Neural cell (in vitro differentiated cells): ENCODE data around the gene KIF16B. TPM values are rescaled to one million over a fixed set of nuclear protein-coding genes. Genes with fewer than 3 reads are reported as not detected.

Experiments
- H2AFZ ChIP-seq: fragments of 200-600, 300-800 bp; sonication (generic), shearing (Covaris generic); 2 replicates; pipeline ENCODE4 v1.6.0; 2014; ENCODE audit warnings: low read depth, mild to moderate bottlenecking, antibody characterized with exemption, low read length, moderate library complexity
- H3F3A ChIP-seq: fragments of 200-600 bp; shearing (Covaris generic); 2 replicates; pipeline ENCODE4 v1.6.1; 2016; ENCODE audit warnings: mild to moderate bottlenecking, moderate library complexity, mixed read lengths, antibody characterized with exemption, low read length; ENCODE audit not compliant: insufficient read depth, poor library complexity, severe bottlenecking
- H3K27ac ChIP-seq: fragments of 200-600, 300-800 bp; sonication (generic), shearing (Covaris generic); 2 replicates; pipeline ENCODE4 v1.5.1; 2014; ENCODE audit warnings: mild to moderate bottlenecking, low read length, moderate library complexity
- H3K27me3 ChIP-seq: fragments of 300-800, 200-600 bp; sonication (generic), shearing (Covaris generic); 2 replicates; pipeline ENCODE4 v1.6.0; 2014; ENCODE audit warnings: mild to moderate bottlenecking, low read depth, low read length, moderate library complexity; ENCODE audit not compliant: insufficient read depth
- H3K36me3 ChIP-seq: fragments of 300-800, 200-600 bp; sonication (generic), shearing (Covaris generic); 2 replicates; pipeline ENCODE4 v1.5.1; 2014; ENCODE audit warnings: mild to moderate bottlenecking, antibody characterized with exemption, low read length, moderate library complexity; ENCODE audit not compliant: insufficient read depth
- H3K4me2 ChIP-seq: fragments of 300-800, 200-600 bp; sonication (generic), shearing (Covaris generic); 2 replicates; pipeline ENCODE4 v1.6.0; 2014; ENCODE audit warnings: mild to moderate bottlenecking, low read length
- H3K4me3 ChIP-seq: fragments of 300-800, 200-600 bp; sonication (generic), shearing (Covaris generic); 2 replicates; pipeline ENCODE4 v1.5.1; 2014; ENCODE audit warnings: mild to moderate bottlenecking, low read length, moderate library complexity
- H3K79me2 ChIP-seq: fragments of 200-600 bp; shearing (Covaris generic); replicated peaks from 2 replicates; pipeline ENCODE4 v1.6.0; 2014; ENCODE audit warnings: mild to moderate bottlenecking, low read length, moderate library complexity; ENCODE audit not compliant: insufficient read depth
- H3K9ac ChIP-seq: fragments of 300-800, 200-600 bp; sonication (generic), shearing (Covaris generic); 2 replicates; pipeline ENCODE4 v1.6.1; 2016; ENCODE audit warnings: mild to moderate bottlenecking, low read length, mixed read lengths
- H3K9me2 ChIP-seq: fragments of 200-600 bp; shearing (Covaris generic); 2 replicates; pipeline ENCODE4 v1.6.1; 2016; ENCODE audit warnings: mild to moderate bottlenecking, low read length, mixed read lengths; ENCODE audit not compliant: insufficient read depth
- H3K9me3 ChIP-seq: fragments of 200-600, 300-800 bp; sonication (generic), shearing (Covaris generic); 2 replicates; pipeline ENCODE4 v1.6.1; 2016; ENCODE audit warnings: mild to moderate bottlenecking, mixed run types, low read length, moderate library complexity, mixed read lengths
- H4K20me1 ChIP-seq: fragments of 200-600 bp; shearing (Covaris generic); 2 replicates; pipeline ENCODE4 v1.6.1; 2016; ENCODE audit warnings: mild to moderate bottlenecking, mixed run types; ENCODE audit not compliant: insufficient read depth
- EP300 ChIP-seq: fragments of 450-650 bp; conservative IDR thresholded peaks from 2 replicates; pipeline ENCODE4 v1.6.1; 2014; ENCODE audit warnings: antibody characterized with exemption, mild to moderate bottlenecking, moderate library complexity; ENCODE audit not compliant: poor library complexity, severe bottlenecking
- EZH2 ChIP-seq: fragments of 200-600, 300-800 bp; shearing (Covaris generic), sonication (generic); IDR thresholded peaks from 2 replicates; pipeline ENCODE4 v1.6.1; 2014; ENCODE audit warnings: antibody characterized with exemption, low read length, borderline replicate concordance, mild to moderate bottlenecking; ENCODE audit not compliant: insufficient read depth, poor library complexity, severe bottlenecking
- MXI1 ChIP-seq: fragments of 450-650 bp; conservative IDR thresholded peaks from 2 replicates; pipeline ENCODE4 v1.6.1; 2014; ENCODE audit warnings: antibody characterized with exemption, mild to moderate bottlenecking; ENCODE audit not compliant: poor library complexity, severe bottlenecking
- POLR2AphosphoS5 ChIP-seq: IDR thresholded peaks from 2 replicates; pipeline ENCODE4 v1.6.1; 2012
- RAD21 ChIP-seq: fragments of 450-650 bp; conservative IDR thresholded peaks from 2 replicates; pipeline ENCODE4 v1.6.1; 2014; ENCODE audit warnings: antibody characterized with exemption, mild to moderate bottlenecking, moderate library complexity
- SMC3 ChIP-seq: fragments of 450-650 bp; conservative IDR thresholded peaks from 2 replicates; pipeline ENCODE4 v1.6.1; 2014; ENCODE audit warnings: antibody characterized with exemption, mild to moderate bottlenecking, moderate library complexity; ENCODE audit not compliant: poor library complexity
- TAF1 ChIP-seq: IDR thresholded peaks from 2 replicates; pipeline ENCODE4 v1.6.1; 2012; ENCODE audit warnings: low read depth
- polyA plus RNA-seq: library from polyadenylated mRNA; depleted of rRNA; stranded (reverse); fragments of >200 nt; gene quantifications from 2 replicates; pipeline ENCODE4 v1.2.3, GENCODE V29; 2014
- TF ChIP-seq, protein P1 (sequence below): fragments of 450-650 bp; IDR thresholded peaks from 2 replicates; pipeline ENCODE4 v1.5.1; 2014; ENCODE audit warnings: antibody characterized with exemption, mild to moderate bottlenecking, moderate library complexity; ENCODE audit not compliant: poor library complexity, severe bottlenecking
- TF ChIP-seq, protein P2 (sequence below): IDR thresholded peaks from 2 replicates; pipeline ENCODE4 v1.6.1; 2012; ENCODE audit warnings: borderline replicate concordance

The KIF16B gene
- polyA plus RNA-seq, 1 donor from 2014 or later = 3.8 TPM

DNA sequence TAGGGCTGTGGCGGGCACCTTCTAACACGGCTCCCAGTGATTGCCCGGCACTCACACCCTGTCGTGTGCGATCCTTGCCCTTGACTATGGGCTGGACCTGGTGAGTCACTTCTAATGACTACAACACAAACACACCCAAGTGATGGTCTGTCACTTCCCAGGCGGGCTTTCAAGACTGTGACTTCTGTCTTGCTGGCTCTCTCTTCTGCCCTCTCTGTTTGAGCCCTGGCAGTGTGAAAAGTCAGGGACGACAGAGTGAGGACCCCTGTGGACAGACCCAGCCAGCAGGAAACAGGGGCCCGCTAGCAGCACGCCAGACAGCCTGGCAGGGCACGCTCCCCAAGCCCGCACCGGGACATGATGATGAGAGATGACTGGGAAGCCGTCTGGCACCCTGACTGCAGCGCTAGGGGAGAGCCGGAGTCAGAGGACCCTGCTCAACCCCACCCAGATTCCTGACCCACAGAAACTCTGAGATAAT is 43.0 kb downstream of the KIF16B start:
- no peaks in the 10 kb centered on the region for H4K20me1 ChIP-seq
- H3K9me2 ChIP-seq = no peaks in the 10 kb centered on the region
- H3K4me2 ChIP-seq = no peak overlapping the region
- H3K27ac ChIP-seq = no peak overlapping the region
- H3K27me3 ChIP-seq = no peaks in the 10 kb centered on the region
- no peaks in the 10 kb centered on the region for H3K36me3 ChIP-seq
- H3F3A ChIP-seq = no peaks in the 10 kb centered on the region
- no peaks in the 10 kb centered on the region for H3K79me2 ChIP-seq
- H2AFZ ChIP-seq = no peak overlapping the region
- TF ChIP-seq, protein P1, sequence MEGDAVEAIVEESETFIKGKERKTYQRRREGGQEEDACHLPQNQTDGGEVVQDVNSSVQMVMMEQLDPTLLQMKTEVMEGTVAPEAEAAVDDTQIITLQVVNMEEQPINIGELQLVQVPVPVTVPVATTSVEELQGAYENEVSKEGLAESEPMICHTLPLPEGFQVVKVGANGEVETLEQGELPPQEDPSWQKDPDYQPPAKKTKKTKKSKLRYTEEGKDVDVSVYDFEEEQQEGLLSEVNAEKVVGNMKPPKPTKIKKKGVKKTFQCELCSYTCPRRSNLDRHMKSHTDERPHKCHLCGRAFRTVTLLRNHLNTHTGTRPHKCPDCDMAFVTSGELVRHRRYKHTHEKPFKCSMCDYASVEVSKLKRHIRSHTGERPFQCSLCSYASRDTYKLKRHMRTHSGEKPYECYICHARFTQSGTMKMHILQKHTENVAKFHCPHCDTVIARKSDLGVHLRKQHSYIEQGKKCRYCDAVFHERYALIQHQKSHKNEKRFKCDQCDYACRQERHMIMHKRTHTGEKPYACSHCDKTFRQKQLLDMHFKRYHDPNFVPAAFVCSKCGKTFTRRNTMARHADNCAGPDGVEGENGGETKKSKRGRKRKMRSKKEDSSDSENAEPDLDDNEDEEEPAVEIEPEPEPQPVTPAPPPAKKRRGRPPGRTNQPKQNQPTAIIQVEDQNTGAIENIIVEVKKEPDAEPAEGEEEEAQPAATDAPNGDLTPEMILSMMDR = no peak
- TF ChIP-seq TAF1 (no peak), SMC3 (no peak), EP300 (no peak), POLR2AphosphoS5 (no peak), RAD21 (no peak), EZH2 (no peak), MXI1 (no peak)
- TF ChIP-seq, protein P2, sequence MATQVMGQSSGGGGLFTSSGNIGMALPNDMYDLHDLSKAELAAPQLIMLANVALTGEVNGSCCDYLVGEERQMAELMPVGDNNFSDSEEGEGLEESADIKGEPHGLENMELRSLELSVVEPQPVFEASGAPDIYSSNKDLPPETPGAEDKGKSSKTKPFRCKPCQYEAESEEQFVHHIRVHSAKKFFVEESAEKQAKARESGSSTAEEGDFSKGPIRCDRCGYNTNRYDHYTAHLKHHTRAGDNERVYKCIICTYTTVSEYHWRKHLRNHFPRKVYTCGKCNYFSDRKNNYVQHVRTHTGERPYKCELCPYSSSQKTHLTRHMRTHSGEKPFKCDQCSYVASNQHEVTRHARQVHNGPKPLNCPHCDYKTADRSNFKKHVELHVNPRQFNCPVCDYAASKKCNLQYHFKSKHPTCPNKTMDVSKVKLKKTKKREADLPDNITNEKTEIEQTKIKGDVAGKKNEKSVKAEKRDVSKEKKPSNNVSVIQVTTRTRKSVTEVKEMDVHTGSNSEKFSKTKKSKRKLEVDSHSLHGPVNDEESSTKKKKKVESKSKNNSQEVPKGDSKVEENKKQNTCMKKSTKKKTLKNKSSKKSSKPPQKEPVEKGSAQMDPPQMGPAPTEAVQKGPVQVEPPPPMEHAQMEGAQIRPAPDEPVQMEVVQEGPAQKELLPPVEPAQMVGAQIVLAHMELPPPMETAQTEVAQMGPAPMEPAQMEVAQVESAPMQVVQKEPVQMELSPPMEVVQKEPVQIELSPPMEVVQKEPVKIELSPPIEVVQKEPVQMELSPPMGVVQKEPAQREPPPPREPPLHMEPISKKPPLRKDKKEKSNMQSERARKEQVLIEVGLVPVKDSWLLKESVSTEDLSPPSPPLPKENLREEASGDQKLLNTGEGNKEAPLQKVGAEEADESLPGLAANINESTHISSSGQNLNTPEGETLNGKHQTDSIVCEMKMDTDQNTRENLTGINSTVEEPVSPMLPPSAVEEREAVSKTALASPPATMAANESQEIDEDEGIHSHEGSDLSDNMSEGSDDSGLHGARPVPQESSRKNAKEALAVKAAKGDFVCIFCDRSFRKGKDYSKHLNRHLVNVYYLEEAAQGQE = no peak
- H3K9me3 ChIP-seq = no peaks in the 10 kb centered on the region
- no peak overlapping the region for H3K4me3 ChIP-seq
- H3K9ac ChIP-seq = no peak overlapping the region

DNA sequence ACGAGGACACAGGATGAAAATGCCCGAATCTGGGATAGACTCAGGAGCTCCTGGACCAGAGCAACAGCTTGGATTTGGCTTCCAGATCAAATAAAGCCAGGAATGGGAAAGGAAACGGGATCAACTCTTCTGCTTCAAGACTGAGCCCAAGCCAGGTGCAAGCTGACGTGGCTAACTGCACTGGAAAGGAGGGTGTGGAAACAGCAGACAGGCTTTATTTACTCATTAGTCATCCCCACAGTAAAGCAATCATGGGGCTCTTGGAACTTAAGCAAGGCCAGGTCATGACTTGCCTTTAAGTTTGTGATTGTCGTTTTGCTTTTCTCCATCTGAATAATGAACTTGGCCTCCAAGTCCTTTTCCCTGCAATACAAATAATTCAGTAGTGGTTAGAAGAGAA is 45.2 kb downstream of the KIF16B start:
- Histone ChIP-seq H3K79me2 (no peaks in the 10 kb centered on the region), H3K9me2 (no peaks in the 10 kb centered on the region), H3K9ac (no peak overlapping the region), H3K36me3 (no peaks in the 10 kb centered on the region), H3K9me3 (no peaks in the 10 kb centered on the region), H3K27ac (no peak overlapping the region), H3K27me3 (no peaks in the 10 kb centered on the region), H4K20me1 (no peaks in the 10 kb centered on the region), H3F3A (no peaks in the 10 kb centered on the region), H2AFZ (no peak overlapping the region), H3K4me2 (no peak overlapping the region), H3K4me3 (no peak overlapping the region)
- no peak for TF ChIP-seq EP300
- TF ChIP-seq SMC3 = no peak
- TF ChIP-seq EZH2 = no peak
- TF ChIP-seq MXI1 = no peak
- TF ChIP-seq TAF1 = no peak
- no peak for TF ChIP-seq POLR2AphosphoS5
- TF ChIP-seq, protein P1 = no peak
- no peak for TF ChIP-seq RAD21
- TF ChIP-seq, protein P2 = no peak
